ENCODE measurements around the gene ABCA4.

- TF ChIP-seq CTCF (IDR thresholded peaks at IDR 0.05 in 4 of 5, conservative IDR thresholded peaks at IDR 0.05 in 1 of 5) (no peak), POLR2A (IDR thresholded peaks at IDR 0.05) (no peak)
Observed at GRCh38 chr1:93997756-93998155, 123.2 kb downstream of the ABCA4 start.
